Mammary epithelial cell (primary cell): ENCODE results near the gene PCYT1B.

Experiments used
- EZH2 ChIP-seq: IDR thresholded peaks from 2 replicates; pipeline ENCODE4 v1.6.1; 2012; ENCODE audit warnings: low read length, inconsistent platforms, borderline replicate concordance
- TF ChIP-seq, protein P1 (sequence below), 2 donors: IDR thresholded peaks in 1 of 2; conservative IDR thresholded peaks in 1 of 2; 2 replicates each; pipeline ENCODE4 v1.5.1; 2011 to 2012; ENCODE audit warnings: inconsistent platforms in 2 of 2, low read length in 2 of 2, mild to moderate bottlenecking in 2 of 2, control low read depth in 1 of 2, low read depth in 1 of 2; ENCODE audit not compliant: insufficient read depth in 1 of 2; ENCODE audit errors: extremely low read depth in 1 of 2

DNA sequence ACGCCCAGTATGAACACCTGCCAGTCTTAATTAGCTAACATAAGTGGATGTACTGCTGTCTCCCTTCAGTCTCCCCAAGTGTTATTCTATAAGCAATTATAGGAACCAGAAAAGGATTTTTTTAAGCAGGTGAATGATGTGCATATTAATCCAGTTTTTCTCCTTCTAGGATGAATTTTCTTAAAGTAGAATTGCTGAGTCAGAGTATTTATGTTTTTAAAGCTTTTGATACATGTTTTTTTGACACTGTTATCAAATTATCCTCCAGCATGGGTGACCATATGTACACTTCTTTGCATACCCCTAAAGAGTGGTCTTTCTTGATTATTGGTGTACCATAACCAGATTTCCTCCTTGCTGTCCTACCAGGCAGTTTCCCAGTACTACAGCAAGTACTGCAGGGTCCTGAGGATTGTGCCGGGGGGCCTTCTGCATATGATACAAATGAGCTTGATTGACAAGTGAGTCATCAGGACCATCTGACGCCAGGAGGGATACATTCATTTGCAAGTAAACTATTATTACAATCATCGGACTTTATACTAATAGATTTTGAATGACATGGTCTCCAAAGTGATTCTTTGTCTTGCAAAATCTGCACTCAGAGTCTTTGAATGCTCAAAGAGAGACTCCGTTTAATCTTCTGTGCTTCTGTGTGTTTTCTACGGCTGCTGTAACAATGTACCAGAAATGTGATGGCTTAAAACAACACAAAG is 10.7 kb upstream of the PCYT1B start:
- TF ChIP-seq, protein P1, sequence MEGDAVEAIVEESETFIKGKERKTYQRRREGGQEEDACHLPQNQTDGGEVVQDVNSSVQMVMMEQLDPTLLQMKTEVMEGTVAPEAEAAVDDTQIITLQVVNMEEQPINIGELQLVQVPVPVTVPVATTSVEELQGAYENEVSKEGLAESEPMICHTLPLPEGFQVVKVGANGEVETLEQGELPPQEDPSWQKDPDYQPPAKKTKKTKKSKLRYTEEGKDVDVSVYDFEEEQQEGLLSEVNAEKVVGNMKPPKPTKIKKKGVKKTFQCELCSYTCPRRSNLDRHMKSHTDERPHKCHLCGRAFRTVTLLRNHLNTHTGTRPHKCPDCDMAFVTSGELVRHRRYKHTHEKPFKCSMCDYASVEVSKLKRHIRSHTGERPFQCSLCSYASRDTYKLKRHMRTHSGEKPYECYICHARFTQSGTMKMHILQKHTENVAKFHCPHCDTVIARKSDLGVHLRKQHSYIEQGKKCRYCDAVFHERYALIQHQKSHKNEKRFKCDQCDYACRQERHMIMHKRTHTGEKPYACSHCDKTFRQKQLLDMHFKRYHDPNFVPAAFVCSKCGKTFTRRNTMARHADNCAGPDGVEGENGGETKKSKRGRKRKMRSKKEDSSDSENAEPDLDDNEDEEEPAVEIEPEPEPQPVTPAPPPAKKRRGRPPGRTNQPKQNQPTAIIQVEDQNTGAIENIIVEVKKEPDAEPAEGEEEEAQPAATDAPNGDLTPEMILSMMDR (conservative IDR thresholded peaks at IDR 0.05 in 1 of 2, IDR thresholded peaks at IDR 0.05 in 1 of 2; ENCODE audit: extremely low read depth in 1 of 2, insufficient read depth in 1 of 2, low read depth in 1 of 2, low read length in 2 of 2) = no peak
- TF ChIP-seq EZH2 = no peak
